GM19468 (cell line): ENCODE measurements around the gene GPC2.
"Not testable (repeated sequence)": the region's sequence is repeated elsewhere in the genome, so short reads cannot be mapped to it uniquely, and the experiment has no call there.

Experiments used
- ATAC-seq: cut with Tn5 transposase; IDR thresholded peaks from one replicate; pipeline ENCODE4 v1.9.1; 2021; ENCODE audit warnings: mild to moderate bottlenecking, moderate library complexity, moderate number of reproducible peaks; ENCODE audit not compliant: unreplicated experiment; ENCODE audit errors: extremely low read depth

Gene GPC2

DNA sequence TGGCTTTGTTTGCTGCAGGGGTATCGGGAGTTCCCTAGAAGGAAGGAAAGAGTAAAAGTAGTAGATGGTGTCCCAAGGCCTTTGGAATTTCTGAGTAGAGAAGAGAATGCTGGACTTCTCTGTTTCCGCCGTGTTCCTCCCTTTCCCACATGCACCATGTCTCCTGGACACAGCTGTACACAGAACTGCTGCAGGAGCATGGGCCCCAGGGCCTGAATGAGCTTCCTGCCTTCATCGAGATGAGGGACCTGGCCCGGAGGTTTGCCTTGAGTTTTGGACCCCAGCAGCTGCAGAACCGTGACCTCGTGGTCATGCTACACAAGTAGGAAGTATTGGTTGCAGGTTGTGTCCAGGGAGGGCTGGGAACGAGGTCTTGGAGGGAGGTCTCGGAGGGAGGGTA, 27.3 kb upstream of the GPC2 start:
- no peak for ATAC-seq

GRCh38 chr7:100200693-100201092, 23.5 kb upstream of the GPC2 start:
- no peak for ATAC-seq

GRCh38 chr7:100198266-100198665, 21.1 kb upstream of the GPC2 start:
- ATAC-seq = no peak

GRCh38 chr7:100195901-100196322, 18.7 kb upstream of the GPC2 start:
- ATAC-seq = not testable (repeated sequence)

- no peak for ATAC-seq
These were observed 18.0 kb upstream of the GPC2 start for GRCh38 chr7:100195222-100195621.

- ATAC-seq = no peak
These were observed 15.8 kb upstream of the GPC2 start for GRCh38 chr7:100192969-100193368.

GRCh38 chr7:100192281-100192862, 15.2 kb upstream of the GPC2 start:
- not testable (repeated sequence) for ATAC-seq

- no peak for ATAC-seq
These were observed 14.6 kb upstream of the GPC2 start for GRCh38 chr7:100191775-100192174.

DNA sequence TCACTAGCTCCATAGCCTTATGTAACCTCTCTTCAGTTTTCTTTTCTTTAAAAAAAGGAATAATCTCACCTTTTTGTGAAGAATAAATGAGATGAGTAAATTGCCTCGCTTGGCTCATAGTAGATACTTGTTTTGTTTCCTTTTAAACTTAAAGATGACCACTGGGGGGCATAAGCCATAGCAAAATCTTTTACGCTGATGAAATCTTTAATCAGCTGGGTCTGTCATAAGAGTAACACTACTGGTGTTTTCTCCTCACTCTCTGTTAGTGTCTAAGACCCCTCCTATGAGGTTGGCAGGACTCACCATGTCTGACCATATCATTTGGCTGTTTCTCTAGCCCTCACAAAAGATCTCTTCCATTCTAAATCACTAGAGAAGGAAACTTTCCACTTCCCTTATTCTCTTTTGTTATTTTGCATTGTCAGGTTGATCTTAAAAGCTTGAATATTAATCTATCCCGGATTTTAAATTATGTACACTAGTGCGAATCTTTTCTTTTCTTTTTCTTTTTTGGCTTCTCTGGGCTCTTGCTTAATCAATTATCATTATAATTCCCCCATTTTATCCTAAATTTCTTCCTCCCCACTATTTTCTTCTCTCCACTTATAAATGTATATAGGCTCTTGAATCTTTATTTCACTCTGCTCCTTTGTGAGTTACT, 13.0 kb upstream of the GPC2 start:
- peak; percentile 29 for ATAC-seq

GRCh38 chr7:100189061-100189460, 11.9 kb upstream of the GPC2 start:
- no peak for ATAC-seq

- no peak for ATAC-seq
These were observed 8.5 kb upstream of the GPC2 start for GRCh38 chr7:100185726-100186125.

DNA sequence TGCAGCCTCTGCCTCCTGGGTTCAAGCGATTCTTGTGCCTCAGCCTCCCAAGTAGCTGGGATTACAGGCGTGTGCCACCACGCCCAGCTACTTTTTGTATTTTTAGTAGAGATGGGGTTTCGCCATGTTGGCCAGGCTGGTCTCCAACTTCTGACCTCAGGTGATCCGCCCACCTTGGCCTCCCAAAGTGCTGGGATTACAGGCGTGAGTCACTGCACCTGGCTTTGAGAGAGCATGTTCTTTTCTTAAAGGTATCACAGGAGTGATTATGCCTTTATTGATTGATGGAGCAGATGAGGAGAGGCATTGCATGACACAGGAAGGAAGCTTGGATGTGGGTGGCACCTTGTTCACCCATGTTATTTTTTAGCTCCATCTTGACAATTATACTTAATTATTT, 5.9 kb upstream of the GPC2 start:
- not testable (repeated sequence) for ATAC-seq

GRCh38 chr7:100182616-100183015, 5.4 kb upstream of the GPC2 start:
- not testable (repeated sequence) for ATAC-seq

DNA sequence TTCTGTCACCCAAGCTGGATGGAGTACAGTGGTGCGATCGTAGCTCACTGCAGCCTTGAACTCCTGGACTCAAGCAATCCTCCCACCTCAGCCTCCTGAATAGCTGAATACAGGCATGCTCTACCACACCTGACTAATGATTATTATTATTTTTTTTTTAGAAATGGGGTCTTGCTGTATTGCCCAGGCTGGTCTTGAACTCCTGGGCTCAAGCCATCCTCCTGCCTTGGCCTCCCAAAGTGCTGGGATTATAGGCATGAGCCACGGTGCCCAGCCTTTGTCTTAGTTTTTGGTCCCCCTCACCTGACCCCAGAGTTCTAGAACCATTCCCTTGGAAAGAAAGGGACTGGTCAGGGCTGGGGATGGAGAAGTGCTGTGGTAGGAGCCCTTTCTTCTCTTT, 2.9 kb upstream of the GPC2 start:
- ATAC-seq = not testable (repeated sequence)

DNA sequence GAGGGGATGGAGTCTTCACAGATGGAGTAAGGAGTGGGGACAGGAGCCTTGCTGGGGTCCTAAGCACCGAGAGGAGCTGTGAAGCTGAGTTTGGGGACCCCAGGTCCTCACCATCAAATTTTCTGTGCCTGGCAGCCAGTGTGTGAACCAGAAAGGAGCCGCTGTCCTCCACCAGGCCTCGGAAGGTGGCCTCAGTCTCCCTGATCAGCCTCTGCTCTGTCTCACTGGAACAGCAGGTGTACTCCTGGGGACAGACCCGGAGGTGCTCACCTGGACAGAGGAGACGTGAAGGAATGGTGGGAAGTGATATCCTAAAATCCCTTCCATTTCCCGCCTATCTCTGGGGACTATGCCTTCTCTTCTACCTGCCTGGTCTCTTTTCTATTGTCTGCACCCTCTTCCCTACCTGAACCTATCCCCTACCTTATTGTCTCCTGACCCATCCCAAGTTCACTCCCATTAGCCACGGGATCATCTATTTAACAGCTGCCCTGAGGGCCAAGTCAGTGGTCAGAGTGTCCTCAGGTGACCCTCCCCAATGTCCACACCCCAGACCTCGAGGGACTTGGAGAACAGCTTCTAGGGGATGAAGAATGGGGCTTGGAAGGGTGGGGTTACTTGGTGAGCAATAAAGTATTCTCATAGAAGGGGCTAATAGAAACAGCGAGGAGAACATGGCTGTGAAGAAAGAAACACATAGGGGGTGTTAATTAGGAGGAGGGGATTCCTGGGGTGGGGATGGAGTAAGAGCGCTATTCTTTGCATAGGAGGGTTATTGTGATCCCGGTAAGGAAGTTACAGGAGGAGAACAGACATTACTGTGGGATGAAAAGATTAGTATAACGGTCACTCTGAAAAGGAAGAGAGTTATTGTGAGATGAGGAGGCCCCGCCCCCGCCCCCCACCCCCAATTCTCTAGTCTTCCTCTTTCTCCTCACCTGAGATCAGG, 811 bp downstream of the GPC2 start:
- ATAC-seq = no peak

DNA sequence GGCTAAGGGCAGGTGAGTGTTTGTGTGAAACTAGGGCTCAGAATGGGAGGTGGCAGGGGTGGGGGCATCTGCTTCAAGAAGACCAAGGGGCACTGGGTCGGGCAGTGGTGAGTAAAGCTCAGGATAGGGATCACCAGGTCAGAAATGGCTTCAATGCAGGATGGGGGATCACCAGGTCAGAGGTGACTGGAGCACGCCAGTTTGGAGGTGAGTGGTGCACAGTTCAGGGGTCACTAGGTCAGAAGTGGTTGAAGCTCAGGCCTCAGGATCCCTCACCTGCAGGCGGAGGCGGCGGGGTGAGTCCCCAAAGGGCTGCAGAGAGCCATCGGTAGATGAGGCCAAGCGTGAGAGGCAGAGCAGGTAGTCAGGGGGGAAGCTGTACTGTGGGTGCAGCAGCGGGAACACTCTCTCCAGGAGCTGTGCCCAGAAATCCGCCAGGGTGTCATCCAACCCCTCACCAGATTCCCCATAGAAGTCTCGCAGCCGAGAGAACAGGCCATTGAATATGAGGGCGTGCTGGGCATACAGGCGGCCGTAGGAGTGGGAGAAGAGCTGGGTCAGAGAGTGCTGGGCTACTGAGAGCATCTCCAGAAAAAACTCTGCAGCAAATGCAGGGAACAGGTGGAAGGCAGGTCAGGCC, 1.8 kb downstream of the GPC2 start:
- no peak for ATAC-seq

DNA sequence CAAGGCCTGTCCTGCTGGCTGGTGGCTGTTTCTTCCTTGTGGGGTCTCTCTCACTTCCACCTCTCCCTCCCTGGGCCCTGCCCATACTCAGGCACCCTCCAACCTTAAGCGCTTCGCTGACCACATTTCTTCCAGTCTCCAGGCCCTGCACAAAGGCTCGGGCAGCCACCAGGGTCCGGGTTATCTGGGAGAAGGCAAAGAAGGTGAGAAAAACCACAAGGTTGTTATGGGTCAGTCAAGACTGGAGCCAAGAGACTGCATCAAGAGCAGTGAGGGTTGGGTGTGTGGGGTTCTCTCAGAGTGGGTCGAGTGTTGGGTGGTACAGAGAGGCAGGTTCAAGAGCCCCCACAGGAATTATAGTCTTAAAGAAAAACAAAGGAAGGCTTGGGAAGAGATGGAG, 2.6 kb downstream of the GPC2 start:
- ATAC-seq = no peak

DNA sequence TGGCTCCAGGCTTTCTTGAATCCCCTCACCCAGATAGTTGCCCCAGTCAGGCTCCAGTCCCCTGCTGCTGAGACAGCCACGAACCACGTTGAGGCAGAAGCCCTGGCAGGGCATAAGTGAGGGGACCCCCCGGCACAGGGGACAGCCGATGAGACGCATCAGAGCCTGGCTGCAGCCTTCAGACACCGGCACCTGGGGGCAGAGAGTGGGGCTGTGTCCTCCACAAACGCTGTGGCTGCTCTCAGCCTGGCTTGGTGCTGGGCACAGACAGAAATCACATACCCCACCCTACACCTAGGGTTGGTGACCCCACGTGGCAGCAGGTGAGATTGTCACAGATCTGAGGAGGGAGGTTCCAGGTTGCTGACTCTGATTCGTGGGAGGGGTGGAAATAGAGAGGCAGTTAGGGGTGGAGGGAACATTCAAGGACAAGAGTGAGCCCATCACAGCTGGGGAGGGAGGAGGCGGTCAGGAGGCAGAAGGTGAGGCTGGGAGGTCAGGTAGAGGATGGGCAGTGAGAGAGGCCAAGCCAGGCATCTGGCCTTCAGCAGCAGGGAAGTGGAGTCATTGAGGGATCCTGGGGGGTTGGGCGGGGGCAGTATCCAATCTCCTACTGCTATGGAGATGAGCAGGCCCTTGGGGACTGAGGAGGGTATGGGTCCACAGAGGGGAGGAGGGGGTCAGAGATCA, 3.2 kb downstream of the GPC2 start:
- ATAC-seq = no peak

GRCh38 chr7:100171840-100172239, 5.3 kb downstream of the GPC2 start:
- no peak for ATAC-seq

- ATAC-seq = no peak
These were observed 6.0 kb downstream of the GPC2 start for GRCh38 chr7:100171087-100171681.
